ENCODE results near the gene MTHFD1. TPM values are rescaled to one million over a fixed set of nuclear protein-coding genes. Genes with fewer than 3 reads are reported as not detected.

The MTHFD1 gene
- total RNA-seq, 1 donor = 28.2 TPM

GRCh38 chr14:64461221-64461620, 73.1 kb downstream of the MTHFD1 start:
- Histone ChIP-seq H3K27ac (ENCODE audit: low read depth, low read length) (no peak overlapping the region), H3K27me3 (ENCODE audit: insufficient read depth, low read length) (no peaks in the 10 kb centered on the region), H4K20me1 (ENCODE audit: insufficient read depth, low read length) (no peaks in the 10 kb centered on the region), H3K4me1 (ENCODE audit: insufficient read depth, low read length) (peaks cover 9% of the 10 kb centered on the region), H3K79me2 (ENCODE audit: insufficient read depth, low read length) (no peaks in the 10 kb centered on the region), H3K9me3 (ENCODE audit: low read depth, low read length) (no peaks in the 10 kb centered on the region), H2AFZ (ENCODE audit: low read length) (no peak overlapping the region), H3K4me3 (ENCODE audit: insufficient read depth, low read length) (no peak overlapping the region), H3K4me2 (ENCODE audit: insufficient read depth, low read length) (no peak overlapping the region), H3K36me3 (ENCODE audit: insufficient read depth, low read length) (peaks cover 18% of the 10 kb centered on the region)
- no peak for DNase-seq (ENCODE audit: insufficient read length, low spot score, missing footprints)
- TF ChIP-seq CTCF (IDR thresholded peaks at IDR 0.05; ENCODE audit: extremely low read depth, low read depth, low read length) = no peak

GRCh38 chr14:64463195-64463594, 75.0 kb downstream of the MTHFD1 start:
- peaks cover 12% of the 10 kb centered on the region for H3K36me3 ChIP-seq (ENCODE audit: insufficient read depth, low read length)
- no peaks in the 10 kb centered on the region for H3K79me2 ChIP-seq (ENCODE audit: insufficient read depth, low read length)
- H3K4me3 ChIP-seq (ENCODE audit: insufficient read depth, low read length) = no peak overlapping the region
- no peak overlapping the region for H2AFZ ChIP-seq (ENCODE audit: low read length)
- H3K4me1 ChIP-seq (ENCODE audit: insufficient read depth, low read length) = peaks cover 10% of the 10 kb centered on the region
- DNase-seq (ENCODE audit: insufficient read length, low spot score, missing footprints) = no peak
- no peaks in the 10 kb centered on the region for H4K20me1 ChIP-seq (ENCODE audit: insufficient read depth, low read length)
- H3K9me3 ChIP-seq (ENCODE audit: low read depth, low read length) = no peaks in the 10 kb centered on the region
- H3K4me2 ChIP-seq (ENCODE audit: insufficient read depth, low read length) = no peak overlapping the region
- no peaks in the 10 kb centered on the region for H3K27me3 ChIP-seq (ENCODE audit: insufficient read depth, low read length)
- no peak overlapping the region for H3K27ac ChIP-seq (ENCODE audit: low read depth, low read length)
- TF ChIP-seq CTCF (IDR thresholded peaks at IDR 0.05; ENCODE audit: extremely low read depth, low read depth, low read length) = no peak

- no peak overlapping the region for H3K4me3 ChIP-seq (ENCODE audit: insufficient read depth, low read length)
- no peaks in the 10 kb centered on the region for H3K27me3 ChIP-seq (ENCODE audit: insufficient read depth, low read length)
- H3K9me3 ChIP-seq (ENCODE audit: low read depth, low read length) = no peaks in the 10 kb centered on the region
- H3K27ac ChIP-seq (ENCODE audit: low read depth, low read length) = no peak overlapping the region
- peaks cover 10% of the 10 kb centered on the region for H3K4me1 ChIP-seq (ENCODE audit: insufficient read depth, low read length)
- no peak overlapping the region for H2AFZ ChIP-seq (ENCODE audit: low read length)
- H3K4me2 ChIP-seq (ENCODE audit: insufficient read depth, low read length) = no peak overlapping the region
- no peaks in the 10 kb centered on the region for H4K20me1 ChIP-seq (ENCODE audit: insufficient read depth, low read length)
- DNase-seq (ENCODE audit: insufficient read length, low spot score, missing footprints) = no peak
- H3K36me3 ChIP-seq (ENCODE audit: insufficient read depth, low read length) = peaks cover 7% of the 10 kb centered on the region
- H3K79me2 ChIP-seq (ENCODE audit: insufficient read depth, low read length) = no peaks in the 10 kb centered on the region
- no peak for TF ChIP-seq CTCF (IDR thresholded peaks at IDR 0.05; ENCODE audit: extremely low read depth, low read depth, low read length)
Measured at GRCh38 chr14:64463873-64464272, 75.7 kb downstream of the MTHFD1 start.

GRCh38 chr14:64464651-64465050, 76.5 kb downstream of the MTHFD1 start:
- Histone ChIP-seq H3K27me3 (ENCODE audit: insufficient read depth, low read length) (no peaks in the 10 kb centered on the region), H3K27ac (ENCODE audit: low read depth, low read length) (no peak overlapping the region), H3K9me3 (ENCODE audit: low read depth, low read length) (no peaks in the 10 kb centered on the region), H3K4me1 (ENCODE audit: insufficient read depth, low read length) (peaks cover 10% of the 10 kb centered on the region), H3K36me3 (ENCODE audit: insufficient read depth, low read length) (peaks cover 5% of the 10 kb centered on the region), H3K79me2 (ENCODE audit: insufficient read depth, low read length) (no peaks in the 10 kb centered on the region), H4K20me1 (ENCODE audit: insufficient read depth, low read length) (no peaks in the 10 kb centered on the region), H3K4me2 (ENCODE audit: insufficient read depth, low read length) (peak overlapping the region; percentile 97), H2AFZ (ENCODE audit: low read length) (peak overlapping the region; percentile 33), H3K4me3 (ENCODE audit: insufficient read depth, low read length) (peak overlapping the region; percentile 82)
- no peak for DNase-seq (ENCODE audit: insufficient read length, low spot score, missing footprints)
- TF ChIP-seq CTCF (IDR thresholded peaks at IDR 0.05; ENCODE audit: extremely low read depth, low read depth, low read length) = no peak
